CMK (cell line): ENCODE measurements around the gene LRRC41.
"Not testable (repeated sequence)": the region's sequence is repeated elsewhere in the genome, so short reads cannot be mapped to it uniquely, and the experiment has no call there.

Source experiments
- DNase-seq: peaks from one replicate; pipeline ENCODE4 v3.0.0-alpha.2; 2010; ENCODE audit warnings: low read depth

The LRRC41 gene

GRCh38 chr1:46284597-46285564 lies 18.5 kb downstream of the LRRC41 start:
- DNase-seq: no peak

GRCh38 chr1:46284058-46284457 lies 19.4 kb downstream of the LRRC41 start:
- DNase-seq: no peak

- DNase-seq: no peak
These were observed 22.4 kb downstream of the LRRC41 start for GRCh38 chr1:46281021-46281420.

GRCh38 chr1:46280092-46280491 lies 23.3 kb downstream of the LRRC41 start:
- no peak for DNase-seq

GRCh38 chr1:46278807-46279206 lies 24.6 kb downstream of the LRRC41 start:
- no peak for DNase-seq

- DNase-seq: no peak
These were observed 25.6 kb downstream of the LRRC41 start for GRCh38 chr1:46277658-46278373.

GRCh38 chr1:46275030-46275337 lies 28.4 kb downstream of the LRRC41 start:
- no peak for DNase-seq

GRCh38 chr1:46274225-46275029 lies 29.0 kb downstream of the LRRC41 start:
- DNase-seq: no peak

- no peak for DNase-seq
These were observed 34.8 kb downstream of the LRRC41 start for GRCh38 chr1:46268578-46268977.

- no peak for DNase-seq
These were observed 40.3 kb downstream of the LRRC41 start for GRCh38 chr1:46263146-46263545.

- no peak for DNase-seq
These were observed 40.9 kb downstream of the LRRC41 start for GRCh38 chr1:46262508-46262907.

GRCh38 chr1:46256523-46256922 lies 46.9 kb downstream of the LRRC41 start:
- DNase-seq: no peak

GRCh38 chr1:46254668-46255067 lies 48.7 kb downstream of the LRRC41 start:
- no peak for DNase-seq

- DNase-seq: peak; percentile 51
These were observed 55.1 kb downstream of the LRRC41 start for GRCh38 chr1:46248122-46248920.

- peak; percentile 99 for DNase-seq
These were observed 55.8 kb downstream of the LRRC41 start, which contains the start of gene RAD54L for GRCh38 chr1:46247436-46248121. RAD54L (plus strand) TSS chr1:46247763; CDS start chr1:46248406, 643 bp downstream.

GRCh38 chr1:46246548-46247435 lies 56.6 kb downstream of the LRRC41 start:
- DNase-seq: peak; percentile 47

- not testable (repeated sequence) for DNase-seq
These were observed 57.3 kb downstream of the LRRC41 start for GRCh38 chr1:46246136-46246535.

GRCh38 chr1:46244656-46245371 lies 58.6 kb downstream of the LRRC41 start:
- DNase-seq: no peak

- DNase-seq: not testable (repeated sequence)
These were observed 59.6 kb downstream of the LRRC41 start for GRCh38 chr1:46243831-46244230.
